HK-2 (cell line): Measurements from ENCODE around the gene AGL.
"Not testable (repeated sequence)": the region's sequence is repeated elsewhere in the genome, so short reads cannot be mapped to it uniquely, and the experiment has no call there.

Experiments
- DNase-seq: peaks from one replicate; pipeline ENCODE4 v3.0.0-alpha.2; 2018; ENCODE audit not compliant: unreplicated experiment

The AGL gene

DNA sequence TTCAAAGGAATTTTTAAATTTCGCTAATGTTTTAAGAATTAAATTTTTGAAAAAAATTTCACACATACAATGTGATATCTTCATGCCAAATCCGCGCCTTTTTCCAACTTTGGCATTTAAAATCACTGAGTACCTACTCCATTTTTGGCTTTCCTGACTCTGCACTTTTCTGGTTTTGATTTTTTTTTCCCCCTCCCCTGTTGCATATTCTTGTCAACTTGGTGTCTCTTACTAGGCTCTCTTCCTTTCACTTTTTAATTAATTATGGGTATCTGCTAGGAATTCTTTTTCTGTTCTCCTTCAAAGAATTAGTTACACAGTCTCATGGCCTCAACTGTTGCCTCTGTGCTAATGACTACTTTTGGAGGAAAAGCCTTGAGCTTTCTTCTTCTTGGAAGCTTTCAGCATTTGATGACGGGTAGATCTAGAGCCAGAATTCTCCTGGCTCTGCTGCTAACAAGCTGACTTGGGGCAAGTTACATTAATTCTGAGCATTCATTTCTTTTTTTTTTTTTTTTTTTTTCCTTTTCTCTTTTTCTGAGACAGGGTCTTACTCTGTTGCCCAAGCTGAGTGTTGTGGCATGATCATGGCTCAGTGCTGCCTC, 1.8 kb downstream of the AGL start:
- DNase-seq, result no peak

- DNase-seq, result no peak
Measured at GRCh38 chr1:99852648-99853047, 2.5 kb downstream of the AGL start.

DNA sequence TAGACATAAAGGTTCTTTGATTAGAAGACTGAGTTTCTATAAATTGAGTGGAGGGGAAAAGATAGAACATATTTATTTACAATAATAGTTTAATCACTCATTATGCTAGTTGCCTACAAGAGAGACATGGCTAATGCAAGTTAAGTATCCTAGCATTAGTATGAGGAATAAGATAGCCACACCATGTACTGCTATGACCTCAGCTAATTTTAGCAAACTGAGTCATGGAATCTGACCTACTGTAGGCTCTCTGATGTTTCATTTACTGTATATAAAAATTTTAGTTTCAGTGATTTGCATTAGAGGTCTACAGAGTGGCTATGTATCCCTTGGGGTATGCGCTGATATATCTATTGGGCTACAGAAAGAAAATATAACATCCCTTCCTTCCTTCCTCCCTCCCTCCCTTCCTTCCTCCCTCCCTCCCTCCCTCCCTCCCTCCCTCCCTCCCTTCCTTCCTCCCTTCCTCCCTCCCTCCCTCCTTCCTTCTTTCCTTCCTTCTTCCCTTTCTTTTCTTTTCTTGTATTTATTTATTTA, 5.8 kb downstream of the AGL start:
- DNase-seq, result no peak

GRCh38 chr1:99857041-99857440, 6.9 kb downstream of the AGL start:
- not testable (repeated sequence) for DNase-seq

GRCh38 chr1:99858286-99858685, 8.1 kb downstream of the AGL start:
- DNase-seq, result no peak

- DNase-seq, result no peak
Measured at GRCh38 chr1:99858881-99859280, 8.7 kb downstream of the AGL start.

GRCh38 chr1:99860703-99861102, 10.5 kb downstream of the AGL start:
- DNase-seq, result no peak

GRCh38 chr1:99867682-99868081, 17.5 kb downstream of the AGL start:
- no peak for DNase-seq

- DNase-seq, result no peak
Measured at GRCh38 chr1:99869304-99869703, 19.1 kb downstream of the AGL start.

GRCh38 chr1:99869723-99870122, 19.6 kb downstream of the AGL start:
- DNase-seq, result no peak

- DNase-seq, result no peak
Measured at GRCh38 chr1:99872063-99872462, 21.9 kb downstream of the AGL start.

GRCh38 chr1:99877568-99877967, 27.4 kb downstream of the AGL start:
- no peak for DNase-seq

GRCh38 chr1:99886179-99886578, 36.0 kb downstream of the AGL start:
- no peak for DNase-seq

DNA sequence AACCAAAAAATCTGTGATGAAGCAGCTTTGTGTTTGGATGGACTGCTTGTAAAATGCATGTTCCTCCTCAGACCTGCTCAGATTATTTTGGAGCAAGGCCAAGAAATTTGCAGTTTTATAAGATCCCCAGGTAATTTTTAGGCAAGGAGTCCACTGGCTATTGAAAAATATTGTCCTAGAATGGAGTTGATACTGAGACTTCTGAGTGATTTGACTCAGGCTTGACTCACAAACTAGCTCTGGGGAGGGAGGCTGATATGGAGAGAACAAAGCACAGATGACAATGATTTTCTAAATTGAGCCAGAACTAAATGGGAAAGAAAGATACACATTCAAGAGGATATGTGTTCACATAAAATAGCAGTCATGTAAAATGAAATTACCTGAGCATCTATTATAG, 36.7 kb downstream of the AGL start:
- no peak for DNase-seq

GRCh38 chr1:99887890-99888289, 37.7 kb downstream of the AGL start:
- DNase-seq, result no peak

- DNase-seq, result no peak
Measured at GRCh38 chr1:99891997-99892396, 41.8 kb downstream of the AGL start.

DNA sequence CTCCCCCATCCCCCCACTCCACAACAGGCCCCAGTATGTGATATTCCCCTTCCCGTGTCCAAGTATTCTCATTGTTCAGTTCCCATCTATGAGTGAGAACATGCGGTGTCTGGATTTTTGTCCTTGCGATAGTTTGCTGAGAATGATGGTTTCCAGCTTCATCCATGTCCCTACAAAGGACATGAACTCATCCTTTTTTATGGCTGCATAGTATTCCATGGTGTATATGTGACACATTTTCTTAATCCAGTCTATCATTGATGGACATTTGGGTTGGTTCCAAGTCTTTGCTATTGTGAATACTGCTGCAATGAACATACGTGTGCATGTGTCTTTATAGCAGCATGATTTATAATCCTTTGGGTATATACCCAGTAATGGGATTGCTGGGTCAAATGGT, 53.1 kb downstream of the AGL start:
- DNase-seq, result not testable (repeated sequence)

- DNase-seq, result no peak
Measured at GRCh38 chr1:99906535-99906934, 56.4 kb downstream of the AGL start.

GRCh38 chr1:99917214-99917613, 67.1 kb downstream of the AGL start:
- DNase-seq, result no peak

GRCh38 chr1:99919220-99919619, 69.1 kb downstream of the AGL start:
- DNase-seq, result no peak

GRCh38 chr1:99934801-99935200, 84.6 kb downstream of the AGL start:
- DNase-seq, result no peak

GRCh38 chr1:99935534-99935933, 85.4 kb downstream of the AGL start:
- no peak for DNase-seq

- DNase-seq, result no peak
Measured at GRCh38 chr1:99936071-99936470, 85.9 kb downstream of the AGL start.

GRCh38 chr1:99942723-99943122, 92.6 kb downstream of the AGL start:
- no peak for DNase-seq
